CD4-positive, alpha-beta T cell treated with Interleukin-6 at 100 ng/mL for 8 hours (primary cell): ENCODE data around the gene VSNL1.

Experiments used
- DNase-seq: peaks from one replicate; pipeline ENCODE4 v3.0.0-alpha.2; 2020; ENCODE audit warnings: mixed read lengths, low spot score

The VSNL1 gene

GRCh38 chr2:17540093-17540812 lies at the start of gene VSNL1:
Gene VSNL1 (plus strand): TSS chr2:17540696. CDS start chr2:17592075, 51,379 bp downstream.
- no peak for DNase-seq

- DNase-seq: no peak
These were observed 44.9 kb upstream of the VSNL1 start for GRCh38 chr2:17495590-17495989.

GRCh38 chr2:17497718-17498117 lies 42.8 kb upstream of the VSNL1 start:
- no peak for DNase-seq

GRCh38 chr2:17506736-17507616 lies 33.5 kb upstream of the VSNL1 start:
- DNase-seq: no peak

GRCh38 chr2:17515652-17516051 lies 24.8 kb upstream of the VSNL1 start:
- no peak for DNase-seq

GRCh38 chr2:17517481-17518211 lies 22.9 kb upstream of the VSNL1 start:
- no peak for DNase-seq

GRCh38 chr2:17518212-17519154 lies 22.0 kb upstream of the VSNL1 start, which contains the start of gene RAD51AP2:
Gene RAD51AP2 (minus strand): TSS chr2:17518440. CDS start chr2:17518415, 25 bp downstream.
- no peak for DNase-seq

GRCh38 chr2:17519486-17519885 lies 21.0 kb upstream of the VSNL1 start:
- no peak for DNase-seq

GRCh38 chr2:17520761-17521160 lies 19.7 kb upstream of the VSNL1 start:
- DNase-seq: no peak

- DNase-seq: no peak
These were observed 18.9 kb upstream of the VSNL1 start for GRCh38 chr2:17521621-17522020.

GRCh38 chr2:17522303-17522702 lies 18.2 kb upstream of the VSNL1 start:
- no peak for DNase-seq

- DNase-seq: no peak
These were observed 10.7 kb upstream of the VSNL1 start for GRCh38 chr2:17529771-17530170.

GRCh38 chr2:17533546-17533945 lies 7.0 kb upstream of the VSNL1 start:
- DNase-seq: no peak

- no peak for DNase-seq
These were observed 4.1 kb upstream of the VSNL1 start for GRCh38 chr2:17536416-17536815.

GRCh38 chr2:17538022-17538843 lies 2.3 kb upstream of the VSNL1 start:
- DNase-seq: no peak

- no peak for DNase-seq
These were observed 1.5 kb upstream of the VSNL1 start for GRCh38 chr2:17538844-17539554.

- DNase-seq: no peak
These were observed 844 bp upstream of the VSNL1 start for GRCh38 chr2:17539611-17540092.

GRCh38 chr2:17540813-17541530 lies 476 bp downstream of the VSNL1 start:
- no peak for DNase-seq

- no peak for DNase-seq
These were observed 1.0 kb downstream of the VSNL1 start for GRCh38 chr2:17541531-17541950.
